Measurements from ENCODE around the gene IL17RE.

GRCh38 chr3:9933561-9934234, 31.1 kb downstream of the IL17RE start, which contains the start of gene CRELD1:
- TF ChIP-seq PPARA (CRISPR knock-in tag; IDR thresholded peaks at IDR 0.05; ENCODE audit: borderline replicate concordance) = no peak
- TF ChIP-seq ARNTL (CRISPR knock-in tag; IDR thresholded peaks at IDR 0.05; ENCODE audit: borderline replicate concordance, low read depth) = no peak
- no peak for TF ChIP-seq GLIS3 (CRISPR knock-in tag; IDR thresholded peaks at IDR 0.05)
- TF ChIP-seq POU6F1 (CRISPR knock-in tag; IDR thresholded peaks at IDR 0.05; ENCODE audit: borderline replicate concordance, low read depth) = no peak
- TF ChIP-seq ZFP3 (CRISPR knock-in tag; IDR thresholded peaks at IDR 0.05) = no peak
- no peak for TF ChIP-seq ZNF8 (CRISPR knock-in tag; IDR thresholded peaks at IDR 0.05)
- no peak for TF ChIP-seq OSR1 (CRISPR knock-in tag; IDR thresholded peaks at IDR 0.05)
- TF ChIP-seq ZFP30 (CRISPR knock-in tag; IDR thresholded peaks at IDR 0.05) = no peak
